ENCODE results near the gene PALMD. TPM values are rescaled to one million over a fixed set of nuclear protein-coding genes. Genes with fewer than 3 reads are reported as not detected.
A peak's percentile ranks its signal among the peaks of the same experiment; 100 is the strongest.

The PALMD gene, protein sequence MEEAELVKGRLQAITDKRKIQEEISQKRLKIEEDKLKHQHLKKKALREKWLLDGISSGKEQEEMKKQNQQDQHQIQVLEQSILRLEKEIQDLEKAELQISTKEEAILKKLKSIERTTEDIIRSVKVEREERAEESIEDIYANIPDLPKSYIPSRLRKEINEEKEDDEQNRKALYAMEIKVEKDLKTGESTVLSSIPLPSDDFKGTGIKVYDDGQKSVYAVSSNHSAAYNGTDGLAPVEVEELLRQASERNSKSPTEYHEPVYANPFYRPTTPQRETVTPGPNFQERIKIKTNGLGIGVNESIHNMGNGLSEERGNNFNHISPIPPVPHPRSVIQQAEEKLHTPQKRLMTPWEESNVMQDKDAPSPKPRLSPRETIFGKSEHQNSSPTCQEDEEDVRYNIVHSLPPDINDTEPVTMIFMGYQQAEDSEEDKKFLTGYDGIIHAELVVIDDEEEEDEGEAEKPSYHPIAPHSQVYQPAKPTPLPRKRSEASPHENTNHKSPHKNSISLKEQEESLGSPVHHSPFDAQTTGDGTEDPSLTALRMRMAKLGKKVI
- 100 to 1,000 TPM in 1 of 2 donors, 10 to 100 TPM in 1; 80.7 to 104 TPM for total RNA-seq
- long read RNA-seq, full-length matches to known transcripts: 28 of 39 reads
- long read RNA-seq, partial matches to known transcripts: 9 of 39 reads
- long read RNA-seq, other reads (novel, unspliced or antisense): 2 of 39 reads

DNA sequence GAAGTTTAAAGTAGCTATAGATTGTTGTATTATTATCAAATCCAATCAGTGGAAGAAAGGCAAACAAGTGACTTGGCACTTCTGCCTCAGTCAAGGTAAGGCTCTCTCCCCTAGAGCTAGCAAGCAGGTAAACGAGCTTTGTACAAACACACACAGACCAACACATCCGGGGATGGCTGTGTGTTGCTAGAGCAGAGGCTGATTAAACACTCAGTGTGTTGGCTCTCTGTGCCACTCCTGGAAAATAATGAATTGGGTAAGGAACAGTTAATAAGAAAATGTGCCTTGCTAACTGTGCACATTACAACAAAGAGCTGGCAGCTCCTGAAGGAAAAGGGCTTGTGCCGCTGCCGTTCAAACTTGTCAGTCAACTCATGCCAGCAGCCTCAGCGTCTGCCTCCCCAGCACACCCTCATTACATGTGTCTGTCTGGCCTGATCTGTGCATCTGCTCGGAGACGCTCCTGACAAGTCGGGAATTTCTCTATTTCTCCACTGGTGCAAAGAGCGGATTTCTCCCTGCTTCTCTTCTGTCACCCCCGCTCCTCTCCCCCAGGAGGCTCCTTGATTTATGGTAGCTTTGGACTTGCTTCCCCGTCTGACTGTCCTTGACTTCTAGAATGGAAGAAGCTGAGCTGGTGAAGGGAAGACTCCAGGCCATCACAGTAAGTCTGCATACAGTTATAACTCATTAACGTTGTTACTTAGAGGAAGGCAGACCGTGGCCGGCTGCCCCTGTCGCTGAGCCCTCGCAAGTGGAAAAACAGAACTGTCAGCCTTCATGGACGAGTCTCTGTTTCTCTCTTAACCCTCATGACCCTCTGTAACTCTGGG, at the start of gene PALMD:
PALMD (plus strand) TSS at position 415 of the 833 bp plus-strand sequence; CDS start at position 620, 205 bp downstream.
- DNase-seq (peak; percentile 74), ATAC-seq (peak; percentile 70 to 80)
- intact Hi-C loops (cut with DNase I): loop anchor here in 1 of 2 donors (5.0 kb wide), 3 partner anchors 41 to 114 kb away; no protein-coding TSS in a partner anchor

DNA sequence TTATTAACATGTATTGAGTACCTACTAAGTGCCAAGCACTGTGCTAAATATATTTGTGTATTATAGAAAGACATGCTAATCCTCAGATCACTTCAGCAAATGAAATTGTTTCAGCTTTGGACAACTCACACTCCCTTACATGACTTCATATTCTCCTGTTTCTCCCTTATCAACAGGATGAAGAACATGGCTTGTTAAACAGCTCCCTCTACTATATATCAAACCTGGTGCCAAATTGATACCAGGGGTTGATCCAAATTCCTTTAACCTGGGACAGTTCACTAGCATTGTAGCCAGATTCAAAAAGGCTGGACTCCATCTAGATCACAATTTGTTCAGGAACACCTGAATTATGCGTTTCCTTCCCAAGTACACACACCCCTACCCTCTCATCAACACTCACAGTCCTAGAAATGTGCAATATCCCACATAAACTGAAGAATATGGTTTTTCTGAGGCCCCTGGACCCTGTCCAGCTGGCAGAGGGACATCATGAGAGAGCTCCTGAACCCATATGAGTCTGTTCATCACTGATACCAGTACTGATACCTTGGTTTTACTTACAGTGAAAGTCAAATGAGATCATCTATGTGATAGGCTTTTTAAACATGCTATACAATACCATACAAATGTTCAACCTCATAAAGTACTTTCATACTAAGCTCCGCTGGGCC, 47.0 kb upstream of the PALMD start:
- intact Hi-C loops (cut with DNase I): loop anchor here in 1 of 2 donors (10.0 kb wide), 1 partner anchor 94 kb away; no protein-coding TSS in a partner anchor
- ATAC-seq: peak in 1 of 2 donors; percentile 14
- DNase-seq: no peak

DNA sequence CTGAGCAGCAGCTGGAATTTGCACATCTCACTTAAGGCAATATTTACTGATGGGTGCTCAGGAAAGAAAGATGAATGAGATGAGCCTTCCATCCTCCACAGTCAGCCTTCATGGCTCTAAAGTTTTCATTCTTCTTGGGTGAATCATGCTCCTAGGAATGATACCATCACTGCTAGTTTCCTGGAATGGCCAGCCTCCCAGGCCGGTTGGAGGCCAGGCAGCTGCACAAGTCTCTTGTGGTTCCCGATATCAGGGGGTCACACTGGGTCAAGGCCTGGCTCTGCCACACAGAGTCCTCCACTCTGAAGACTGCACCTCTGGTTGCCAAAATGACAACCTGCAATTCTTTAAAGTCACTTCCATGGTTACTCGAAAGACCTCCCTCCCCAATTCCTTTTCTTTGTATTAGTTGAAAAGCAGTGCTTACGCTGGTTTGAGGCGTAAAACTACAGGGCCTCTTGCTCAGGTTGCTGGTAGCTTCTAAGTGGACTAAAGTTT, 46.2 kb upstream of the PALMD start:
- intact Hi-C loops (cut with DNase I): loop anchor here in 1 of 2 donors (5.0 to 10.0 kb wide), 2 partner anchors 38 to 95 kb away; no protein-coding TSS in a partner anchor
- DNase-seq (peak; percentile 71), ATAC-seq (peak; percentile 29 to 92)

DNA sequence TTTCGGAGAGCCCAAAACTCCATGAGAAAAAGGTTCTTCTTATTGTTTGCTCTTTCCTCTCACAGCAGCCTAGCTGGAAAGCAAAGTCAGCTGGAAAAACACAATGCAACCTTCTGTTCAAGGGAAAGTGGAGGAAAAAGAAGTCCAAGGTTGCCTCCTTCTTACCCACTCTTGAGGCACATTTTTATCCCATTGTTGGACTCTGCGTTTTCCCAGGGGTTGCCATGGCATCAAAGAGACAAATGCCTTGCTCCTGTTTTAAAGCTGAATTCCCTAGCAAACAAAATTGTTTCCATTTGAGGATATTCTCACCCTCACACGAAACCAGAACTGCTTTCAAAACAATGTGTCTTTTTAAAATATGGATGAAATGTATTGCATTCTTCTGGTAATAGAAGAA, 45.1 kb upstream of the PALMD start:
- no peak for ATAC-seq
- no peak for DNase-seq
- intact Hi-C loops (cut with DNase I): loop anchor here in 1 of 2 donors (5.0 kb wide), 1 partner anchor 37 kb away; no protein-coding TSS in a partner anchor

DNA sequence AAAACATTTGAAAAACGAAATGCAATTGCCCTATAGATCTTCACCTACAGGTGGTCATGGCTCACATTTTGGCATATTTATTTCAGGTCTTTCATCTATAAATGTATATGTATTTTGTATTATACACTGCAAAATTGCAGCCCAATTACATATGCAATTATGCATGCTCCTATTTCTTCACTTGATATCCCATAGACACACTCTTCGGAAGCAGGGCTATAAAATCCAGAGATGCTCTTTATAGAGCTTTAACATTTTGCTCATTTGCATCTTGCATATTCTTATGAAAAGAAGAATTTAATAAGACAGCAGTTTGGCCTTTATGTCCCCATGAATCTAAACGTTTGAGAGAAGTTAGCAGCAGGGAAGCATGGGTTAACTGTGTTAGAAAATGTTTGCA, 44.7 kb upstream of the PALMD start:
- DNase-seq (no peak), ATAC-seq (no peak)
- intact Hi-C loops (cut with DNase I): loop anchor here in 1 of 2 donors (5.0 kb wide), 1 partner anchor 36 kb away; no protein-coding TSS in a partner anchor

DNA sequence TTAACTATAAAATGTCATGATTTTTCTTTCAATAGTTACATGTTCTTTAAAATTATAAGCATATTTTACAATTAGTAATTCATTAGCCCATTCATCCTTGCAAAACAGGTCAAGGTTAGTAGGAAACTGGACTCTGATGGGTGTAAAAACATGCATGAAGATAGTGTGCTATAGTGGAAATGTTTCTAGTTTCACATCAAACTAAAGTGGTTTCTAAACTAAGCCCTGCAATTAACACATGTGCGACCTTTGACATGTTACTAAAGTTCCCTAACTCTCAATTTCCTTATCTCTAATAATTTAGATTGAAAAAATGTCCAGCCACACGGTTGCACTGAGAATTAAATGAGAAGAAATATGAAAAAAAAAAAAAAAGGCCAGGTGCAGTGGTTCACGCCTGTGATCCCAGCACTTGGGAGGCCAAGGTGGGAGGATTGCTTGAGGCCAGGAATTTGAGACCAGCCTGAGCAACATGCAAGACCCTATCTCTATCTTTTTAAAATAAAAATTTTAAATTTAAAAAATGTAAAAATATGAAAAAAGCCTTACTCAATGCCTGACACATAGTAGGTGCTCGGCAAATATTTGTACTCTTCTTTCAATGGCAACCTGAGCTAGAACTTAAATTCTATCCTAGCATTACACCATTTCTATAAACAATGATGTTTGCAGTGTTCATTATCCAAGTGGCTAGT, 44.1 kb upstream of the PALMD start:
- DNase-seq (no peak), ATAC-seq (no peak)
- intact Hi-C loops (cut with DNase I): loop anchor here in 1 of 2 donors (5.0 kb wide), 1 partner anchor 35 kb away; no protein-coding TSS in a partner anchor

DNA sequence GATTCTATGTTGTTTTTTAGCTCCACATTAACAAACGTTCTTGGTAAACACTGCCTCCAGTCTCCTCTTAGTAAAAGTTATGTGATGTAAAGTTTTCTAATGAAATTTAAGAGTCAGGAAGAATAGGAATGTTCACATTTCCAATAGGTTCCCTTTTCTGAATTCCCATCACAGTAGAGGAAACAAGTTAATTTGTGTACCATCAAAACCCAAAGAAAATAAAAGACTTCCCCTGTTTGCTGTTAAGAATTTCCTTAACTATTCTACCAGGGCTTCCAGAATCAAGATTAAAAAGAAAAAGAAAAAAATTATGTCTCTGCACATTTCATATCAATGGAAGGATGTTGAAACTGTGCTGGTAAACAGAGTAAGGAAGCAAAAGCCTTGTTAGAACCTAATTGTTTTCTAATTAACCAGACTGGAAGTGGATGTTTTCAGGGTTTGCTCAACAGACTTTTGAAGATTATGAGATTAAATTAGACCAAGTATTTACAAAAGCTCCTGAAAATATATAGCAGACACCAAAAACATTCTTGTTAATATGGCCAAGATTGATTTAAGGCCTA, 43.4 kb upstream of the PALMD start:
- intact Hi-C loops (cut with DNase I): loop anchor here in 1 of 2 donors (5.0 kb wide), 1 partner anchor 35 kb away; no protein-coding TSS in a partner anchor
- no peak for ATAC-seq
- DNase-seq: no peak

DNA sequence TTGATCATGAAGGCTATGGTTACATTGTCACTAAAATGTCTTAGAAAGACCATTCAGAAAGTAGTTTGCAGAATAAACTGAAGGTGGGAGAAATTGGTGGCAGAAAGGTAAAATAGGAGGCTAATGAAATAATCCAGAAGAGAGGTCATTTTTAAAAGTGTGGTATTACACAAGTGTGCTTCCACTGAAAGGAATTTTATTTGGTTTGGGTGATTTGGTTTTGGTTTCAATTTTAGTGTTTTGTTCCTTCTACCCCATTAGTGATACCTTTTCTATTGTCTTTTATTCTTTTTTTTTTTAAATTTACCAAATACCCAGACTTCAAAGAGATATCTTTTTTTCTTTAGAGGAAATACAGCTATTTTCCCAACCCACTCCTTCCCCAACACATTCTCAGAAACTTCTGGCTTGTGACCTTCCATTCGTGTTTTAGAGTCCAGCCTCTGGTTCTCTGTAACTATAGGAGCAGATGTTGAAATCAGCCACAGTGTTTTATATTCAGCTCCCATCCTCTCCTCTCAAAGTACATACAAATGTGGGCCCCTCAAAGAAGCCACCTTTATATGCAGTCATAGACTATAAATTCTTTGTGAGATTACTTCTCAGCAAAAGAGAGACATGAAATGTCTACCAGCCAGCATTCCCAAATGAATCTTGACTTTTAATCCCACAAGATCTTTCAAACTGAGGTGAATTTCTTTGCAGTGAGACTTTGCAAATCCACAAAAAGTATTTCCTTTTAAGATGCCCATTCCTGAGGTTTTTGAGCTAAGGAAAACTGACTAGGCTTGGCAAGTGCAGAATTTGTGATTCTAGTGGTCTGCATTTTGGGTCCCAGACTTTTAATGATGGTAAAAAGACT, 42.0 kb upstream of the PALMD start:
- DNase-seq (no peak), ATAC-seq (no peak)
- intact Hi-C loops (cut with DNase I): loop anchor here in 1 of 2 donors (5.0 kb wide), 1 partner anchor 33 kb away; no protein-coding TSS in a partner anchor

DNA sequence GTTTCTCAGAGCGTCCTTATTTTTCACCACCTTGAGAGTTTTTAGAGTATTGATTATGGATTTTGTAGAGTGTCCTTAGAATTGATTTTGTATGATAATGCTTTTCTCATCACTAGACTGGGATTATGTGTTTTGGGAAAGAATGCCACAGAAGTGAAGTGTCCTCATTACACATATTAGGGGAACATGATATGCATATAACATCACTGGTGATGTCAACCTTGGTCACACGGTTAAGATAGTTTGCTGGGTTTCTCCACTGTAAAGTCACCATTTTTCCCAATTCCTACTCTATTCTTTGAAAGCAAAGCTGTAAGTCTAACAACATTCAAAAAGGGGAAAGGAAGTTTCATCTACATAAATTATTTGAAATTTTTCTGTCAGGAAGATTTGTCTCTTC, 39.6 kb upstream of the PALMD start:
- no peak for DNase-seq
- no peak for ATAC-seq
- intact Hi-C loops (cut with DNase I): no loop called here

DNA sequence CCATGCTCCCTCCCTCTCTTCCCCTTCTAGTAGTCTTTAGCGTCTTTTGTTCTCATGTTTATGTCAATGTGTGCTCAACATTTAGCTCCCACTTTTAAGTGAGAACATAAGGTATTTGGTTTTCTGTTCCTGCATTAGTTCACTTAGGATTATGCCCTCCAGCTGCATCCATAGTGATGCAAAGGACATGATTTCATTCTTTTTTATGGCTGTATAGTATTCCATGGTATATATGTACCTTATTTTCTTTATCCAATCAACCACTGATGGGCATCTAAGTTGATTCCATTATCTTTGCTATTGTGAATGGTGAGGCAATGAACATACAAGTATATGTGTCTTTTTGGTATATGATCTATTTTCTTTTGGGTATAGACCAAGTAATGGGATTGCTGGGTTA, 38.3 kb upstream of the PALMD start:
- intact Hi-C loops (cut with DNase I): no loop called here
- DNase-seq (no peak), ATAC-seq (no peak)

DNA sequence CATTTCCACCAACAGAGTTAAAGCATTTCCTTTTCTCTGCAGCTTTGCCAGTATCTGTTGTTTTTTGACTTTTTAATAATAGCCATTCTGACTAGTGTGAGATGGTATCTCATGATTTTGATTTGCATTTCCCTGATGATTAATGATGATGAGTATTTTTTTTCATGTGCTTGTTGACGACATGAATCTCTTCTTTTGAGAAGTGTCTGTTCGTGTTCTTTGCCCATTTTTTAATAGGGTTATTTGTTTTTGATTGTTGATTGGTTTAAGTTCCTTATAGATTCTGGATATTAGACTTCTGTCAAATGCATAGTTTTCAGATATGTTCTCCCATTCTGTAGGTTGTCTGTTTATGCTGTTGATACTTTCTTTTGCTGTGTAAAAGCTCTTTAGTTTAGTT, 37.9 kb upstream of the PALMD start:
- intact Hi-C loops (cut with DNase I): no loop called here
- DNase-seq (no peak), ATAC-seq (no peak)

DNA sequence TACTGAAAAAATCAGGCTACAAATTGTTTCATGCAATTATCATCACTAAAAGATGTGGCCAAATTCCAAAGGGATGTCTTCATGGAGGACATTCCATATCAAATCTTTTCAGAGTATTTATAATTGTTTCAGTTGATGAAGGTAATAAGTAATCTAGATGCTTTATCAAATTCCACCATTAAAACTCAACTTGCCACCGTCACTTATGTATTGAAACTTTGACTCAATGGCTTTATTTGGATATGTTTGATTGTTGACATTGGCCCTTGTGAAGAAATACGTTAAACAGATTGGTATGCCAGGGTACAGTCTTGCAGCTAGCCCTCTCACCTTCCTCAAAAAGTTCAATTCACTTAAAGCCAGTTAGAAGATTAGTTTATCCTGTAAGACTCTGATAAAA, 32.2 kb upstream of the PALMD start:
- intact Hi-C loops (cut with DNase I): no loop called here
- ATAC-seq (no peak), DNase-seq (no peak)

DNA sequence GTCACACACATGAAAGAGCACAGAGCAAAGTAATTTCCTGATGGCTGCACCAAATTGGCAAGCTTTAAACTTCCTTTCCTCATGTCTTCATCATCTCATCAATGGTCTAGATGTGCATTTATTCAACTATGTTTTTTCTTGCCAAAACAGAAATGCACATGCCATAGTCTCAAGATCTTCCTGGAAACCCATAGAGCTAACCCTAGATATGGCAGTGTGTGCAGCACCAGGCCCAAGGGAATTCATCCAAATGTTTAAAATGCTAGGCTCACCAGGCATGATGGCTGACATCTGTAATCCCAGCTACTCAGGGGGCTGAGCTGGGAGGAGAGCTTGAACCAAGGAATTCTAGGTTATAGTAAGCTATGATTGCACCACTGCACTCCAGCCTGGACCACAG, 31.2 kb upstream of the PALMD start:
- DNase-seq (no peak), ATAC-seq (no peak)
- intact Hi-C loops (cut with DNase I): no loop called here

DNA sequence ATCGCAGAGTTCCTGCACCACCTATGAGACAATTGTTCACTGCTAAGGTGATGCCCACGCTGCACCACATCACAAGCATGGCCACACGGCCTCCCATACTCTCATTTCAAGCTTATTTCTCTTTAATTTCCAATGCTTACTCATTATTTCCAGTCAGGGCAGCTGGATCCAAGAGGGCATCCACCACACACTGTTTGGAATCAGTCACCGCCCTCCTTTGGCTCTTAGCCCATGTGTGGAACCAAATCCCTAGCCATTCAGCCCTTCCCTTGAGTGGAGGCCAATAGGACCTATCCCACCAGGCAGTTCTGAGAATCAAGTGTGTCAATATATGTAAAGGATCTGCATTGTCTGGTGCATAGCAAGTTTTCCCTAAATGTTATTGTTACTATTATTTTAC, 26.3 kb upstream of the PALMD start:
- intact Hi-C loops (cut with DNase I): no loop called here
- no peak for ATAC-seq
- DNase-seq: peak; percentile 23

DNA sequence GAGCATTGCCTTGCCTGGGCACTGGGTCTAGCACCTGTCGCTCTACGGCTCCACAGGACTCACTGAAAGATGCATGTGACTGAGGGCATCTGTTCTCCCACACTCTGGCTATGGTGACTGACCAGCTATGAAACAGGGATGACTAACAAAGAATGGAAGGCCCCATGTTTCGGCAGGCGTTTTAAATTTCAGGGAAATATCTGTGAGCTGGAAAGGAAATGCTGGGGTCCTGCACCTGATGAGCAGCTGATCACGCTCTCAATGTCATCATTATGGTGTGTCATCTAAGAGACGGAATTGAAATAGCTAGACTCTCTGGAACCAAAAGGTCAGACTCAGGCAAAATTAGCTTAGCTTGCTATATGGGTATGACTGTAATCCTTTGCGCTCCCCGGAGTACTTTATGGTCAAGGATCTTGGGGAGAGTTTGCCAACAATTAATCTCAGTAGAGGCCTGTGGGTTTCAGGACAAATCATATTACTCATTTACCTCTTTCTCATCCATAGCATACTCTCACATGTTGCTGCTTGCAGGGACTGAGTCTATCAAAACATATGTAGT, 24.5 kb upstream of the PALMD start:
- intact Hi-C loops (cut with DNase I): no loop called here
- DNase-seq (no peak), ATAC-seq (no peak)

DNA sequence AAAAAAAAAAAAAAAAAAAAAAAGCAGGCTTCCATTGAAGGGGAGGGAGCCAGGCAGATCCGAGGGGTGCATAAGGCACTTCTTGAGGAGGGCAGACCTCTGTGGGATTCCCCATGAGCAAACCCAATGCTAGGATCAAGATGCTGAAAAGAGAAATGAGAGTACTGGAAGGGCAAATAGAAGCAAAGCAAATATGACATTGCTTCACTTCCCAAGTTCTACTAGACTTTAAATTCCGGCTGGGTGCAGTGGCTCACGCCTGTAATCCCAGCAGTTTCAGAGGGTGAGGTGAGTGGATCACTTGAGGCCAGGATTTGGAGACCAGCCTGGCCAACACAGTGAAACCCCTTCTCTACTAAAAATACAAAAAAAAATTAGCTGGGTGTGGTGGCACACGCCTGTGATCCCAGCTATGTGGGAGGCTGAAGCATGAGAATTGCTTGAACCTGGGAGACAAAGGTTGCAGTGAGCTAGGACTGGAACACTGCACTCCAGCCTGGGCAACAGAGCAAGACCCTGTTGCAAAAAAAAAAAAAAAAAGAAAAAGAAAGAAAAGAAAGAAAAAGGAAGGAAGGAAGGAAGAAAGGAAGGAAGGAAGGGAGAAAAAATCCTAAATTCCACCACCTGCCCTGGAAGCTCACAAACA, 23.1 kb upstream of the PALMD start:
- ATAC-seq (no peak), DNase-seq (no peak)
- intact Hi-C loops (cut with DNase I): no loop called here
